ENCODE data around the gene DIP2C.
"Not testable (repeated sequence)": the region's sequence is repeated elsewhere in the genome, so short reads cannot be mapped to it uniquely, and the experiment has no call there.

DIP2C gene

DNA sequence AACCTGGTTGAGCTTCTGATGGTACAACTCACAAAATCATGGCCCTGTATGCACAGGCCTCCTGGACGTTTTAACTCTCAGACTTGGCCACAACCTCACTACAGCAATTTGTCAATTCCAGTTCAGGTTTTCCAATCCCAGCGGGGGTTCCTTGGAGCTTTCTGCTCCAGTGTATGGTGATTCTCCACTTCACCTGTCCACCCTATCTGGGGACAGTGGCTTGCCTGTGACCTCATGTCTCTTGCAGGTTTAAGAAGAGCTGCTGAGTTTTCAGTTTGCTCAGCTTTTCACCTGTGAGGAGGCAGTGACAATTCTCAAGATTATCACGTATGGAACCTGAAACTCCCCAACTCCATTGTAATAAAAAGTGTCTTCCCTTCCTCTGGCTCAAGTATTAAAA lies 254.1 kb downstream of the DIP2C start:
- DNase-seq, result no peak

GRCh38 chr10:429696-430095 lies 259.8 kb downstream of the DIP2C start:
- no peak for DNase-seq

GRCh38 chr10:427761-428519 lies 261.5 kb downstream of the DIP2C start:
- no peak for DNase-seq

DNA sequence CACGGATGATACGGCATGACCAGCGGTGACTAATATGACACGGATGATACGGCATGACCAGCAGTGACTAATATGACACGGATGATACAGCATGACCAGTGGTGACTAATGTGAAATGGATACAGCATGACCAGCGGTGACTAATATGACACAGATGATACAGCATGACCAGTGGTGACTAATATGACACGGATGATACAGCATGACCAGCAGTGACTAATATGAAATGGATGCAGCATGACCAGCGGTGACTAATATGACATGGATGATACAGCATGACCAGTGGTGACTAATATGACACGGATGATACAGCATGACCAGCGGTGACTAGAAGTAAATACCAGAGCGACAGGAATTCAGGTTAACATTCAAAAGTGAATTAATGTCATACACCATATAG lies 264.1 kb downstream of the DIP2C start:
- DNase-seq, result not testable (repeated sequence)

- not testable (repeated sequence) for DNase-seq
Observed at GRCh38 chr10:424724-425123, 264.7 kb downstream of the DIP2C start.

DNA sequence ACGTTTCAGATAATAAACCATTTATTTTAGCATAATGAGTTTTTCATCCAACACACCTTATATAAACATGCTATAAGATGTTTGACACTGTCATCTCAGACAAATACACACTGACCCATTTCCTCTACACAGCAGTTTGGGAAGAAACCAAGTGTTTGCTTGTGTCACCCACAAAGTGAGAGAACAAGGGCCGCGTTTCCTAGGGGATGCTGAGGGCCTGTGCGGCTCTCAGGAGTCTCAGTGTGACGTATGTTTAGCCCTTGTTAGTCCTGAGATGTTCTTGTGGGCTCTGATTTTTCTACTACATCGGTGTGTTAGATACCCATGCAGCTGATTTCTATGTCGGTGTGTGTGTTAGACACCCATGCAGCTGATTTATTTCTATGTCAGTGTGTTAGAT lies 266.3 kb downstream of the DIP2C start:
- no peak for DNase-seq

- no peak for DNase-seq
Observed at GRCh38 chr10:422675-423074, 266.8 kb downstream of the DIP2C start.

DNA sequence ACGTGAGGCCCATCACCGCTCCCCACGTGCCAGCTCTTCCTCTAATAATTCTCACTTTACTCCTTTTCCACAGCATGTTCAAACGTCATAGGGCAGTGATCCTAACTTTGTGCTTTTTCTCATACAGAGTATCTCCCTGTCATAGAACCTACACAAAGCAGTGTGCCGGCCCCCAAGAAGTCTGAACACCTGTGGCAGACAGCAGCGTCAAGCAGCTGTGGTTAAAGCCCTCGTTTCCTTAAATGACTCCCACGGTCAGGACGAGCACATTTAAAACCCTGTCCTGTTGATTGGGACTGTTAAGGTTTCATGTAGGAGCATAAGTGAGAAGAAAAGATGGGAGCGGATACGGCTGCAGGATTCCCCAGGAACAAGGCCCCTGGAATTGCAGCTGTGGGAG lies 267.2 kb downstream of the DIP2C start:
- no peak for DNase-seq

DNA sequence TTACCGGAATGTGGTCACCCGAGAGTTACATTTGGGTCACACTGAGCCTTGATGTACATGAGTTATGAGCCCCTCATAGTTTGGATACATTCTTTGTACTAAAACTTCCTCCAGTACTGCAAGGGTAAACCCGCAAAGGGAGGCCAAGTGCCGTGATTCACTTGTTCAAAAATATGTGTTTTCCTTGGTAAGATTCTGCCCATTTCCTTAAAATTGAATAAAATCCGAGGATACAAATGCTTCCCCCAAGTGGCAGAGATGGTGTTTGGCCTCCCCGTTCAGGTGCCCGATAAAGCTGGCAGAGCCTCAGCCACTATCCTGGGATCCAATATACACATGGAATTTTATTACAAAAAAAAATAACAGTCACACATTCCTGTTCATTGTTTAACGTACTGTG lies 268.3 kb downstream of the DIP2C start:
- DNase-seq, result no peak

- DNase-seq, result no peak
Observed at GRCh38 chr10:420154-421121, 269.0 kb downstream of the DIP2C start.

GRCh38 chr10:418894-419293 lies 270.6 kb downstream of the DIP2C start:
- no peak for DNase-seq

DNA sequence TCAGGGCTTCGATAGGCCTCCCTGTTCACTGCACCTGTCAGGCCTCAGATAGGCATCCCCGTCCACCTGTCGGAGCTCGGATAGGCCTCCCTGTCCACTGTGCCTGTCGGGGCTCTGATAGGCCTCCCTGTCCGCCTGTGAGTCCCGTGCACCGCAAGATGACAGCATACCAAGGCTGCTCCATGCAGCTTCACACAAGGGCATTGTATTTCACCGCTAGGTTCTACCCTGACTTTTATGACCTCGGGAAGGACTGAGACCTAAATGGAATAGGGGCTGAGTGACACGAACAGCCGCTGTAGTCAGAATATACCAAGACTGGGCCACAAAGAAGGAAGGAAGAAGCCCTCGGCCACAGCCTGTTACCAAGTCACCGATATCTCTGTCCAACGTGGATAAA lies 271.2 kb downstream of the DIP2C start:
- no peak for DNase-seq

- DNase-seq, result no peak
Observed at GRCh38 chr10:416091-416515, 273.4 kb downstream of the DIP2C start.

DNA sequence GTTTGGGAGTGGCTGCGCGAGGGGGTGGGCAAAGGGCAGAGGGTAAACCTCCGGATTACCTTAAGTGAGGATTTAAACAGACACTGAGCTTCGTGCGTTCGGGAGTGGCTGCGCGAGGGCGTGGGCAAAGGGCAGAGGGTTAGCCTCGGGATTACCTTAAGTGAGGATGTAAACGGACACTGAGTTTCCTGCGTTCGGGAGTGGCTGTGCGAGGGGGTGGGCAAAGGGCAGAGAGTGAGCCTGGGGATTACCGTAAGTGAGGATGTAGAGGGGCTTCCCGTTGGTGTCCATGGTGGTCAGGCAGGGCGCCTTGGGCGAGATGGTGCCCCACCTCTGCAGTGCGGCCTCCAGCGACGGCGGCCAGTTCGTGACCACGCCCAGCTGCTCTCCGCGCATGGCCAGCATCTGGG lies 275.8 kb downstream of the DIP2C start:
- no peak for DNase-seq

- no peak for DNase-seq
Observed at GRCh38 chr10:412109-412508, 277.4 kb downstream of the DIP2C start.

DNA sequence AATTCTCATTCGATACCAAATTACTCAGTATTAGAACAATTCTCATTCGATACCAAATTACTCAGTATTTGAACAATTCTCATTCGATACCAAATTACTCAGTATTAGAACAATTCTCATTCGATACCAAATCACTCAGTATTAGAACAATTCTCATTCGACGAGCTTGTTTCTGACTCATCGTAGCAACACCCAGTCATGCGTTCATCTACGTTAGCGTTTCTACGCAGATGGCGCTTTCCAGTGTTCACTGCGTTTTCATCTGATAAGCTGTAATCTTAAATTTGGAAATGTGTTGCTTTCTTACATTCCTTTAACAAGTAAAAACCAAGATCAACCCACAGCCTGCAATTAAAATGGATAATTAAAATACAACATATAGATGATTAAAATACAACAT lies 277.9 kb downstream of the DIP2C start:
- no peak for DNase-seq

- no peak for DNase-seq
Observed at GRCh38 chr10:409408-410040, 279.9 kb downstream of the DIP2C start.

GRCh38 chr10:408236-408635 lies 281.2 kb downstream of the DIP2C start:
- DNase-seq, result no peak

DNA sequence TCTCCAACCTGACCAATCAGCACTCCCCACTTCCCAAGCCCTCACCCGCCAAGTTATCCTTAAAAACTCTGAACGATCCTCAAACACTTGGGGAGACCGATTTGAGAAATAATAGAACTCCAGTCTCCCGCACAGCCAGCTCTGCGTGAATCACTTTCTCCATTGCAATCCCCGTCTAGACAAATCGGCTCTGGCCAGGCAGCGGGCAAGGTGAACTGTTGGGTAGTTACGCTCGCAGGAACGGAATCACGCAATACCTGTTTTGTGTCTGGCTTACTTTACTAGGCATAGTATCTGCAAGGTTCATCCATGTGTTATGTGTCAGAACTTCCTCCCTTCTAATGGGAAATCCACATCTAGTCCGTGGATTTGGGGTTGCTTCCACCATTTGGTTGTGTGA lies 282.5 kb downstream of the DIP2C start:
- DNase-seq, result no peak

GRCh38 chr10:405648-406047 lies 283.8 kb downstream of the DIP2C start:
- DNase-seq, result no peak

DNA sequence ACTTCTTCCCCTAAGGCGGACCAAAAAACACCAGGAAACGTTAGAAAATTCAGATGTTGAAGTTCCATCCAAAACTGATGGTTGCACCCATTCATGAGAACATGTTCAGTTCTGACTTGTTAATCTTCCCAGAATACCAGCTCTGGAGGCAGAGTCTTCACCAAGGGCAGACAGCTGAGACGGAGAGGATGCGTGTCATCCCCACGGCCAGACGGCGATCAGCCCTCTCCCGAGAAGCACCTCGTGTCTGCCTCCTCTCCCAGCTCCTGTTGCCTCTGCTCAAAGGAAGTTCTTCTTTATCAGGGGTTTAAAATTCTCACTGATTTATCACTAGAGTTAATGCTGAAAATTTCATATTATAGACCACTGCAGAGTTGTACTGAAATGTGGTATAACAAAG lies 284.5 kb downstream of the DIP2C start:
- DNase-seq, result no peak

- no peak for DNase-seq
Observed at GRCh38 chr10:404346-404745, 285.1 kb downstream of the DIP2C start.

DNA sequence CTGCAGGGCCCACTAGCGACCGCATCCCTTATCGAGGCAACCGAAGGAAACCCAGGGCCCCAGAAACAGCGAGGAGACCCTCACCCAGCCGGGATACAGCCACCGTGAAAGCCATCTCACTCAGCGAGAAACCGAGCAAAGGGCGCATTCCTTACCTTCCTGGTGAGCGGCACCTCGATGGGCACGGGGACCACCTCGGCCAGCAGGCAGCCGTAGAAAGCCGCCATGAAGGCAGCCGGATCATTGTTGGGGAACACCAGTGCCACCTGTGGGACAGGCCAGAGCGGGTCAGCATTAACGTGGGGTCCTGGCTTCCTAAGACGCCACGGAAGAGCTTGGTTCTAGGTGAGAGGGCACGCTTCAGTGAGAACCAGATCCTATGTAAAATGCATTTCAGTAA lies 290.5 kb downstream of the DIP2C start:
- DNase-seq, result no peak
